ENCODE measurements around the gene TNIP1.

Gene TNIP1

DNA sequence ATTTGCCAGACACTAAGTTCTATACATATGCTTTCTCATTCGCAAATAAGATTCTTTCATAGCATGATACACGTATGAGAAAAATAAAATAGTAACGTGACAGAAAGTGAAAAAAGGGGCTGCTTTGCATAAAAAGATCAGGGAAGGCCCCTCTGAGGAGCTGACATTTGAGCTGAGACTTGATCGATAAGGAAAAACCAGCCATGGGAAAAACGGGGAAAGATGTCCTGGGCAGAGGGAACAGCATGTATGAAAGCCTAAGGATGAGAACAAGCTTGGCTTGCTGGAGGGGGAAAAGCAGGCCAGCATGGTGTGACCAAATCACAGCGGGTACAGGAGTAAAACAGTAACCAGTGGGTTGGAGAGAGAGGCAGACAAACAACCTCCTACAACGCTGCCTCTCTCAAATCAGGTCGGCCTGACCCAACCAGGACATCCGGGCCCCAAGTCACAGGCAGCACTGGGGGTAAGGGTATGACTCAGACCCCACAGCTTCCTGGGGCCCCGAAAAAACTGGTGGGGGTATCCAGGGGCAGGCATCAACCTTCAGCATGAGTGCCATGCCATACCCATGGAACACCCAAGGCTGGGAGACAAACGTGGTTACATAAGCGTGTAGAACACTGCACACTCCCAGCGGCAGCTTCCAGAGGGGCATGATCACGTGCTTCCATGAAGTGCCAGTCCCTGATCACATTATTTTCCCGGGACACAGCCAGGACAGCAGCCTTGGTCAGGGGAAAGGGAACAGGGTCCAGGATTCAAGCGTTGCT, 2.2 kb downstream of the TNIP1 start:
- Histone ChIP-seq H4K20me1 (ENCODE audit: control insufficient read depth, insufficient read depth, low read depth, low read length) (peaks cover 4% of the 10 kb centered on the region; the same call in 1 of the 2 replicates), H3K36me3 (ENCODE audit: control insufficient read depth, low read length) (peaks cover 47% of the 10 kb centered on the region), H3K27ac (ENCODE audit: low read depth, low read length) (0 out of 2 replicates have a peak overlapping the region, but pooled peaks have one; percentile 11), H3K27me3 (ENCODE audit: control insufficient read depth, low read length) (no peaks in the 10 kb centered on the region), H3K4me2 (ENCODE audit: low read length) (peak overlapping the region; percentile 73), H3K9me2 (replicated peaks; ENCODE audit: control insufficient read depth, low read length) (no peaks in the 10 kb centered on the region), H3K9me3 (ENCODE audit: control insufficient read depth, insufficient read depth, low read length) (no peaks in the 10 kb centered on the region), H3K4me3 (ENCODE audit: low read length) (peak overlapping the region; percentile 74), H3K4me1 (ENCODE audit: control insufficient read depth, low read length) (peaks cover 50% of the 10 kb centered on the region), H3F3A (ENCODE audit: control insufficient read depth, insufficient read depth) (peaks cover 3% of the 10 kb centered on the region; the same call in 1 of the 2 replicates), H3K79me2 (ENCODE audit: control insufficient read depth, low read length) (peaks cover 87% of the 10 kb centered on the region)
- no peak for TF ChIP-seq CTCF (IDR thresholded peaks at IDR 0.05; ENCODE audit: low read depth, low read length, poor library complexity, severe bottlenecking)

- H4K20me1 ChIP-seq (ENCODE audit: control insufficient read depth, insufficient read depth, low read depth, low read length): peaks cover 4% of the 10 kb centered on the region; the same call in 1 of the 2 replicates
- TF ChIP-seq CTCF (IDR thresholded peaks at IDR 0.05; ENCODE audit: low read depth, low read length, poor library complexity, severe bottlenecking): no peak
- TF ChIP-seq EZH2phosphoT487 (IDR thresholded peaks at IDR 0.05; ENCODE audit: borderline replicate concordance, low read length): no peak
- peaks cover 3% of the 10 kb centered on the region; the same call in 1 of the 2 replicates for H3F3A ChIP-seq (ENCODE audit: control insufficient read depth, insufficient read depth)
- H3K4me2 ChIP-seq (ENCODE audit: low read length): peak overlapping the region; percentile 73
- H3K27me3 ChIP-seq (ENCODE audit: control insufficient read depth, low read length): no peaks in the 10 kb centered on the region
- peak overlapping the region; percentile 74 for H3K4me3 ChIP-seq (ENCODE audit: low read length)
- peaks cover 94% of the 10 kb centered on the region for H3K79me2 ChIP-seq (ENCODE audit: control insufficient read depth, low read length)
- peaks cover 43% of the 10 kb centered on the region for H3K4me1 ChIP-seq (ENCODE audit: control insufficient read depth, low read length)
- no peaks in the 10 kb centered on the region for H3K9me3 ChIP-seq (ENCODE audit: control insufficient read depth, insufficient read depth, low read length)
- H3K27ac ChIP-seq (ENCODE audit: low read depth, low read length): no peak overlapping the region
- peaks cover 47% of the 10 kb centered on the region for H3K36me3 ChIP-seq (ENCODE audit: control insufficient read depth, low read length)
- H3K9me2 ChIP-seq (replicated peaks; ENCODE audit: control insufficient read depth, low read length): no peaks in the 10 kb centered on the region
These were observed 2.9 kb downstream of the TNIP1 start for GRCh38 chr5:151077967-151078366.

DNA sequence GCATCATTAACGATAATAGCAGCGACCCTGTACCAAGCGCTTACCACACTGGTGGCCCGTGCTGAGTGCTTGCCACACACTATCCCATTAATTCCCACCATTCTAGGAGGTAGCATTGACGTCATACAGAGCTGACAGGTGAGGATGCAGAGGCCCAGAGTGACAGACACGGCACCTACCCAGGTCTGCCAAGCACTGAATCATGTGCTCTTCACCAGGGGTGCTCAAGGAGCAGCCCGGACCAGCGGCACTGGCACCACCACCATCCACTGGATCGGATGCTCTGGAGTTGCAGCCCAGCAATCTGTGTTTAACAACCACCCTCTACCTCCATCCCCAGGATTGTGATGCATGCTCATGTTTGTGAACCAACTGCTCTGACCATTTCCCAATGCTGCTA, 3.4 kb downstream of the TNIP1 start:
- Histone ChIP-seq H3K4me2 (ENCODE audit: low read length) (peak overlapping the region; percentile 73; the same call in 1 of the 2 replicates), H3K9me2 (replicated peaks; ENCODE audit: control insufficient read depth, low read length) (no peaks in the 10 kb centered on the region), H3F3A (ENCODE audit: control insufficient read depth, insufficient read depth) (peaks cover under 1% of the 10 kb centered on the region; the same call in 1 of the 2 replicates)

More for the DNA sequence above, 3.4 kb downstream of the TNIP1 start:
- H3K4me1 ChIP-seq (ENCODE audit: control insufficient read depth, low read length): peaks cover 38% of the 10 kb centered on the region
- H3K79me2 ChIP-seq (ENCODE audit: control insufficient read depth, low read length): peaks cover 97% of the 10 kb centered on the region
- H3K4me3 ChIP-seq (ENCODE audit: low read length): no peak overlapping the region
- H4K20me1 ChIP-seq (ENCODE audit: control insufficient read depth, insufficient read depth, low read depth, low read length): peaks cover 4% of the 10 kb centered on the region; the same call in 1 of the 2 replicates
- H3K9me3 ChIP-seq (ENCODE audit: control insufficient read depth, insufficient read depth, low read length): no peaks in the 10 kb centered on the region
- H3K27me3 ChIP-seq (ENCODE audit: control insufficient read depth, low read length): no peaks in the 10 kb centered on the region
- no peak overlapping the region for H3K27ac ChIP-seq (ENCODE audit: low read depth, low read length)
- TF ChIP-seq EZH2phosphoT487 (IDR thresholded peaks at IDR 0.05; ENCODE audit: borderline replicate concordance, low read length) (no peak), CTCF (IDR thresholded peaks at IDR 0.05; ENCODE audit: low read depth, low read length, poor library complexity, severe bottlenecking) (no peak)
- H3K36me3 ChIP-seq (ENCODE audit: control insufficient read depth, low read length): peaks cover 47% of the 10 kb centered on the region

Measured in DOHH2 (cell line).